ENCODE results near the gene DPP7.

The DPP7 gene

GRCh38 chr9:137156567-137157375 lies 42.2 kb upstream of the DPP7 start:
- in situ Hi-C loops (cut with MboI; ENCODE audit: low pct_unique_long_range_greater_than_20kb, low sequenced_read_pairs, unreplicated experiment) = no loop called here
- TF ChIP-seq CTCF (IDR thresholded peaks at IDR 0.05; ENCODE audit: extremely low read depth, insufficient read depth, missing control alignments) = no peak
- DNase-seq (ENCODE audit: low spot score) = peak; percentile 83

- in situ Hi-C loops (cut with MboI; ENCODE audit: low pct_unique_long_range_greater_than_20kb, low sequenced_read_pairs, unreplicated experiment) = no loop called here
- no peak for DNase-seq (ENCODE audit: low spot score)
- TF ChIP-seq CTCF (IDR thresholded peaks at IDR 0.05; ENCODE audit: extremely low read depth, insufficient read depth, missing control alignments) = no peak
Measured at GRCh38 chr9:137152844-137153405, 38.4 kb upstream of the DPP7 start.

GRCh38 chr9:137150617-137151457 lies 36.3 kb upstream of the DPP7 start:
- DNase-seq (ENCODE audit: low spot score) = peak; percentile 94
- in situ Hi-C loops (cut with MboI; ENCODE audit: low pct_unique_long_range_greater_than_20kb, low sequenced_read_pairs, unreplicated experiment) = no loop called here
- no peak for TF ChIP-seq CTCF (IDR thresholded peaks at IDR 0.05; ENCODE audit: extremely low read depth, insufficient read depth, missing control alignments)

- TF ChIP-seq CTCF (IDR thresholded peaks at IDR 0.05; ENCODE audit: extremely low read depth, insufficient read depth, missing control alignments) = no peak
- in situ Hi-C loops (cut with MboI; ENCODE audit: low pct_unique_long_range_greater_than_20kb, low sequenced_read_pairs, unreplicated experiment) = no loop called here
- peak; percentile 90 for DNase-seq (ENCODE audit: low spot score)
Measured at GRCh38 chr9:137149942-137150616, 35.5 kb upstream of the DPP7 start.

- DNase-seq (ENCODE audit: low spot score) = no peak
- in situ Hi-C loops (cut with MboI; ENCODE audit: low pct_unique_long_range_greater_than_20kb, low sequenced_read_pairs, unreplicated experiment) = no loop called here
- TF ChIP-seq CTCF (IDR thresholded peaks at IDR 0.05; ENCODE audit: extremely low read depth, insufficient read depth, missing control alignments) = no peak
Measured at GRCh38 chr9:137149363-137149762, 34.8 kb upstream of the DPP7 start.

GRCh38 chr9:137148661-137149060 lies 34.1 kb upstream of the DPP7 start:
- in situ Hi-C loops (cut with MboI; ENCODE audit: low pct_unique_long_range_greater_than_20kb, low sequenced_read_pairs, unreplicated experiment) = no loop called here
- no peak for DNase-seq (ENCODE audit: low spot score)
- TF ChIP-seq CTCF (IDR thresholded peaks at IDR 0.05; ENCODE audit: extremely low read depth, insufficient read depth, missing control alignments) = no peak

All from GM13977 (cell line).